ENCODE results near the gene DHRS1. TPM values are rescaled to one million over a fixed set of nuclear protein-coding genes. Genes with fewer than 3 reads are reported as not detected.

Gene DHRS1
- total and polyA plus RNA-seq, 9 of the 15 experiments (the other 6 are each of a cell fraction or from before 2014, with no cell fraction given), result 7.3 to 33.6 (median 13.3) TPM

- no peak for TF ChIP-seq CTCFL (IDR thresholded peaks at IDR 0.05; ENCODE audit: borderline replicate concordance, insufficient read depth, low read depth, low read length, poor library complexity, severe bottlenecking)
Measured at GRCh38 chr14:24340606-24341005, 41.0 kb upstream of the DHRS1 start (continued).

GRCh38 chr14:24339284-24340151, 39.9 kb upstream of the DHRS1 start, which contains the start of gene RIPK3:
TSS of gene RIPK3 (minus strand) at chr14:24339991. CDS start at chr14:24339826, 165 bp downstream.
- Histone ChIP-seq H4K20me1 (replicated peaks; ENCODE audit: control insufficient read depth, insufficient read depth, low read length) (no peaks in the 10 kb centered on the region), H3K4me1 (replicated peaks in 1 of 2; ENCODE audit: control insufficient read depth in 2 of 2, insufficient read depth in 2 of 2, low read length in 2 of 2) (peaks cover 5 to 18% of the 10 kb centered on the region in 2 experiments; a peak in 3 of 5 replicates), H3K4me2 (ENCODE audit: insufficient read depth, low read length) (no peak within 1 kb of the TSS; the same call in 1 of the 2 replicates), H3K27me3 (ENCODE audit: control insufficient read depth in 2 of 2, insufficient read depth in 2 of 2, low read length in 2 of 2) (peaks cover 0 to 9% of the 10 kb centered on the region in 2 experiments; a peak in 1 of 5 replicates), H3K27ac (ENCODE audit: extremely low read depth, low read depth, low read length) (no peak within 1 kb of the TSS), H3K36me3 (ENCODE audit: control insufficient read depth, insufficient read depth, low read length) (no peaks in the 10 kb centered on the region), H2AFZ (ENCODE audit: low read depth, low read length) (peak within 1 kb of the TSS; percentile 40; the same call in 1 of the 2 replicates), H3K4me3 (no peak within 1 kb of the TSS), H3K79me2 (ENCODE audit: control insufficient read depth, insufficient read depth, low read length) (no peaks in the 10 kb centered on the region), H3K9me1 (ENCODE audit: control insufficient read depth, insufficient read depth, low read length) (no peaks in the 10 kb centered on the region), H3K9me3 (replicated peaks; ENCODE audit: control insufficient read depth, insufficient read depth, low read depth, low read length) (no peaks in the 10 kb centered on the region), H3K9ac (ENCODE audit: insufficient read depth in 1 of 2, low read depth in 2 of 2, low read length in 2 of 2) (peak within 1 kb of the TSS in 1 of 2 experiments; percentile 5; a peak in 1 of 4 replicates)
- ATAC-seq (0 out of 3 replicates have a peak, but pooled peaks have one; percentile 20), FAIRE-seq (no peak), DNase-seq (ENCODE audit: extremely low read depth in 1 of 4, low spot score in 3 of 4) (no peak)
- BruUV-seq (replicated peaks), result no TSS peak
- ChIA-PET POLR2A (interaction anchor here (0.9 to 1.0 kb wide), 2 partner anchors 27 to 79 kb away, joined by 3 to 4 read pairs; no protein-coding TSS in a partner anchor), CTCF (ENCODE audit: low intra/inter-chr PET ratio) (no interaction called here)
- WGBS (ENCODE audit: insufficient coverage, low coverage, missing lambda C conversion rate), result 53% methylated on average over 18 of the region's 51 CpGs
- in situ Hi-C loops (cut with MboI), result loop anchor here (25.0 kb wide), 1 partner anchor 348 kb away; no protein-coding TSS in a partner anchor
- no peak for TF ChIP-seq HMBOX1 (IDR thresholded peaks at IDR 0.05)
- TF ChIP-seq ILF3 (IDR thresholded peaks at IDR 0.05; ENCODE audit: borderline replicate concordance), result no peak
- TF ChIP-seq RBM34 (IDR thresholded peaks at IDR 0.05; ENCODE audit: borderline replicate concordance, insufficient read depth, low read length), result no peak
- TF ChIP-seq JUNB (CRISPR knock-in tag; conservative IDR thresholded peaks at IDR 0.05), result no peak
- TF ChIP-seq NELFE (IDR thresholded peaks at IDR 0.05; ENCODE audit: insufficient read depth, insufficient read length), result no peak
- no peak for TF ChIP-seq NFRKB (IDR thresholded peaks at IDR 0.05; ENCODE audit: low read depth)
- 0 out of 2 replicates have a peak, but pooled peaks have one; percentile 15 for TF ChIP-seq ZBTB33 (CRISPR knock-in tag; IDR thresholded peaks at IDR 0.05)
- intact Hi-C loops (cut with micrococcal nuclease), result no loop called here

All from K562 (cell line).